Measurements from ENCODE around the gene NANS.
A peak's percentile ranks its signal among the peaks of the same experiment; 100 is the strongest.
"Not testable (repeated sequence)": the region's sequence is repeated elsewhere in the genome, so short reads cannot be mapped to it uniquely, and the experiment has no call there.

Gene NANS

DNA sequence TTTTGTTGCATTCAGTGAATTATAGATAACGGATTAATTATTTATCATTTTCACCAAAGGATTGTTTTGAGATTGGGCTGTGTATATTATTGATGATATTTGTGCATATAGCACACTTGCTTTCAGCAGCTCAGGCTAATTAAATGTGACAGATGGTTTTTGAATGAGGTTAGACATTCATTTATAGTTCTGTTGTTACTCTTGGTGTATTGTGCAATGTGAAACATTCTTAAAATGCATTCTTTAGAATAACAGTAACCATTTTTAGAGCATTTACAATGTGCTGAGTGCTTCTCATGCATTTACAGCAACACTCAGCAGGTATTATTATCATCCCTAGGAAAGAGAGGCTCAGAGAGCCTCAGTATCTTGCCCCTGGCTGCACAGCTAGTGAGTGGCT, 23.8 kb downstream of the NANS start:
- no peak for DNase-seq

DNA sequence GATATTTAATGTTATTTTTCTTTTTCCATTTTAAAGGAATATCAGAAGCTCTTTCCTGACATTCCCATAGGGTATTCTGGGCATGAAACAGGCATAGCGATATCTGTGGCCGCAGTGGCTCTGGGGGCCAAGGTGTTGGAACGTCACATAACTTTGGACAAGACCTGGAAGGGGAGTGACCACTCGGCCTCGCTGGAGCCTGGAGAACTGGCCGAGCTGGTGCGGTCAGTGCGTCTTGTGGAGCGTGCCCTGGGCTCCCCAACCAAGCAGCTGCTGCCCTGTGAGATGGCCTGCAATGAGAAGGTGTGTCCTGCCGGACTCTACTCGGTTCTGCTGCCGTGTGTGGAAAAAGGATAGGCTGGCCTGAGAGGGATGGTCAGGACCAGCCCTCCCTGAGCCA, 24.2 kb downstream of the NANS start:
- no peak for DNase-seq

DNA sequence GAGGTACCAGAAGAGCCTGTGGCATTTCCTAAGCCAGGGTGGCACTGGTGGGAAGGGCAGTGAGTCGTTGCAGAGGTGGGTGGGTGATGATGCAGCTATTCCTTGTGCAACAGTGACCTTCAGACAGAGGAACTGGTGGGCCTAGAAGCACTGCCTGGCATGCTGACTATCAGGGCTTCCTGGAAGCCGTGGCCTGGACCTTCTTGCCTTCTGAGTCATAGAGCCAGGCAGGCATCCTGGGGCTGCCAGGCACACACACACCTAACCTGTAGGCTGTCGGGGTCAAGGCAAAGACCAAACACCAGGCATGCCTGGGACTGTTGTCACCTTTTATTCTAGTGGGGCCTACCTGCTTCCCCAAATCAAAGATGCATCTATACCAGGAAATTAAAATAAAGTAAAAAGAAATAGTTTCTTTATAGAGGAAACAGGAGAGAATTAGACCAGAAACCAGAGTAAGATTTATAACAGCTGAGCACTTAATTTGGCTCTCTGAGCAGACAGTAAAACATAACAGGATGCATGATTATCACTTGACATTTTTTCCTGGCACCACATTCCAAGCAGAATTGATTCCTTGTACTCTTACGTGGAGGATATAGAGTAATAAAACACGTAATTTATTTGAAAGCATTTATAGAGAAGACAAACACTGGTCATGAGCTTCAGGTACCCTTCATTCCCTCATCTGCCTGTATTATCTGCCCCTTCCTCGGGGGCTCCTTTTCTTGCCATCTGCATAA, 25.1 kb downstream of the NANS start:
- DNase-seq: peak in 1 of 2 experiments; percentile 72

DNA sequence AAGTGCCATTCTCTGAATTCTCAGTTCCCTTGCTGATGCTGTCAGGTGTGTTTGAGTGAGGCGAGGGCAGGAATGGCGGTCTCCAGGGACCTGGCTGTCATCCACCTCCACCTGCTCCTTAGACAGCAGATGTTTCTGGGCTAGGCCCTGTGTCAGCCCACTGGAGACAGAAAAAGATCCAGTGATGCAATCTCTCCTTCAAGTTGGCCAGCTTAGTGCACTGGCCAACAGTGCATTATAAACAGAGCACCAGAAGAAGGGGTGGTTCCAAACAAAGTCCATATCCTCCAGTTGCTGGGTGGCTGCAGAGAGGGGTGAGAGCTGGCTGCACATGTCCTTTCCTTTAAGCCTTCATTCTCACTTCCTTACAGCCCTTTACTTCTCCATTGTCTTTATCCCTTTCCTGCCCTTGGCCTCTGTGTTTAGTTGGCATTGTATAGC, 26.5 kb downstream of the NANS start:
- DNase-seq: no peak

DNA sequence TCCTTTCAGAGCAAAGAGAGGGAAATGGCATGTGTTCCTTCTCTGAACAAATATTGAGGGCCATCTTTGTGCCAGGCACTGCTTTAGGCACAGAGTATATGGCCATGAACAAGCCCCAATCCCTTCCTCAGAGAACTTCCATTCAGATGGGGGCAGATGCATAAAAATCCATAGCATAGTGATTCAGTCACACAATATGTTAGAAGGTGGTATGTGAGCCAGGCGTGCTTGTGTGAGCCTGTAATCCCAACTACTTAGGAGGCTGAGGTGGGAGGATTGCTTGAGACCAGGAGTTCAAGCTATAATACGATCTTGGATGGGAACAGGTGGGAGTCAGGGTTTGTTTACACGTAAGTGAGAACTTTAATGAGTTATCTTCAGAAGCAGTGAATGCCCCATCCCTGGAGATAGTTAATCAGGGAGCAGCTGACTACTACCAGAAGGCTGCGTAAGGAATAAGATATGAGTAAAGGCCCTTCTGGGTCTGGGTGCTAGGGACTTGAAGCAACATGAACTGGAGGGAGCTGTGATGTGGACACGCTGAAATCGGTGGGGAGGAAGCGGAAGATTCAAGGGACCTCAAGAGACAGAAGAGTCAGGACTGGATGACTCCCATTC, 27.1 kb downstream of the NANS start:
- DNase-seq: no peak

DNA sequence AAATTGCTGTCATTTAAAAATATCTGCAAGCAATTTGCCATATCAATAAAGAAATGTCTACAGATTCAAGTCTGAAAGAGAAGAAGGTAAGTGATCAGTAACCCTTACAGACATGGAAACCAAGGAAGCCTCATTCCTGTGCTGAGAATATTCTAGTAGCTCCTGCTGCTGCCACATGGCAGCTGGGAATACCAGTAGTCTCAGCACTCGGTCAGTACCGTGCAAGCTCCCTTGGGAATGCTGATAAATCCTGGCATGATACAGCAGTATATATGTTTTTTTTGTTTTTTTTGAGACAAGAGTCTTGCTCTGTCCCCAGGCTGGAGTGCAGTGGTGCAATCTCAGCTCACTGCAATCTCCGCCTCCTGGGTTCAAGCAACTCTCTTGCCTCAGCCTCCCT, 27.9 kb downstream of the NANS start:
- no peak for DNase-seq

DNA sequence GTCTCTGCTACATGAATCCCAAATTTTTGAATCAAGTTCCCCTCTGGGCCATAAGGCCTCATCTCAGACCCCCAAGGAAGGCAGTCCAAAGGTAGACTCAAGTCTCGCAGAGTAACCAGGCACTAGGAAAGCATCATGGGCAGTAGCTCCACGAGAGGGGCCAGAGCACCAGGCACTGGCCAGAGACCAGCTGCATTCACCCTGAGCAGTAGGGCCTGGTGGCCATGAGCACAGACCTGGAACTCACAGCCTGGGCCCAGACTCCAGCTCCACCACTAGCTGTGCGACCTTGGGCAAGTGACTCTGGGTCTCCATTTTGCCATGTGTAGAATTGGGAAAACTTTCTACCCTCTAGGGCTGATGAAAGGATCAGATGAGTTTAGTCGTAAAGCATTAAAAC, 28.5 kb downstream of the NANS start:
- DNase-seq: no peak

DNA sequence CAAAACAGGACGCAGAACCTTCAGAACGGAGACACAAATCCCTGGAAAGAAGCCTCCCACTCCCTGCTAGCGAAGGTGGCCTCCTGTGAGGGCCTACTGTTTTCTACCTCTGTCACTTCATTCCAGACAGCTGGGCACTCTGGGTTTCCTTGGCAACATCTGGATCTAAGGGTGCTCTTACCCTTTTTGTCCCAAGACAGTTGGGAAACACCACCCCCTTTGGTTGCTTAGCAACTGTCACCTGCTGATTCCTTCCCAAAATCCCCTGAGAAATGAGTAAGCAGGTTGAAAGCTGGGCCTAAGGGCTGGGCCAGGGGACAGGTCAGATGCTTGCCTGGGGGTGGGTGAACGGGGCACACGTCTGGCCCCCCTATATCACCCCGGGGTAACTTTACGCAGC, 29.4 kb downstream of the NANS start:
- no peak for DNase-seq

DNA sequence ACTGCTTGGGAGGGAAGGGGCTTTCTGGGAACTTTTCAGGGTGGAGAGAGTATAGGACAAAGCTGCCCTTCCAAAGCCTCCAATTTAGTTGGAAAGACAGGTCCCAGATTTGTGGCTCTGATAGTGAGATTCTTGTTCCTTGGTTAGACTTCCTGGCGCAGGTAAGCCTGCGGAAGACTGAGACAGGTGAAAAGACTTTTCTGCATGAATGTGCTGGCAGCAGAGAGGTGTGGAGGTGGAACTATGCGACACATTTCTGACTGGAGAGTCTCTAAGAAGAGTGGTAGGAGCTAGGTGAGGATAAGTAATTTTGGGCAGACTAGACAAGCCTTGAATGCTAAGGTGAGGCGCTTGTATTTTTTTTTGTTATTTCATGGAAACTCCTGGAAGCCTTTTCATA, 29.9 kb downstream of the NANS start:
- DNase-seq: no peak

DNA sequence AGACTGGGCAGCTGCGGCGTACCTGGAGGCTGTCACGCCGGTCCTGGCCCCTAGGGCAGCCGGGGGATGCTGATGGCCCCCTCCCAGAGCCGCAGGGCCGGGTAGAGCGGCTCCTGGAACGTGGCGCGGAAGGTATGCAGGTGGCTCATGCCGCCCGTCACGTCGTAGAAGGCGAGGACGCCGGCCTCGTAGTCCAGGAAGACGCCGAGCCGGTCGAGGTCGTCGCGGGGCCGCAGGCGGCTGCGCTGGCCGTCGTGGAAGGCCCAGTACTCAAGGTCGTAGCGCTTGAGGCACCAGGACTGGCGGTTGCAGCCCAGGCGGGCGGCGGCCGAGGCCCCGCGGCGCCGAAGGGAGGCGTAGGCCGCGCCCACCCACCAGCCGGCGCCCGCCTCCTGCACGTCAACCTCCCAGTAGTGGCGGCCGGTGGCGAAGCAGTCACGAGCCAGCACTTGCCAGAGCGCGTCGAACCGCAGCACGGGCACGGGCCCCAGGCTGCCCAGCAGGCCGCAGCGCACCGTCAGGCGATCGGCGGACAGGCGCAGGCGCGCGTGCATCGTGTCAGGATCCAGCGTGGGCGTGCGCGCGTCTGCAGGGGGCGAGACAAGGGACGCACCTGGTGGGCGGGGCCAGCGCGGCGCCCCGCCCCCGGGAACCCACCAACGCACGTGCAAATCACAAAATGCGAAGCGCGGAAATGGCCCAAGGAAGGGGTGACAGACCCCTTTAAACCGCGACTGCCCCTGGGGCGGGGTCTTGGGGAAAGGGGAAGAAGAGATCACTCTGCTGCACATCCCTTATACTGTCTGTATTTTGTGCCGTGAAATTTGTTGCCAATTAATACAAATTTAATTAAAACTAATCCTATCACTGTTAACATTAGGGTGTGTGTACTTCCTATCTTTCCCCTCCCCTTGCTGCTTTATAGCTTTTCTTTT, 31.2 kb downstream of the NANS start:
- DNase-seq: peak; percentile 30 to 36

DNA sequence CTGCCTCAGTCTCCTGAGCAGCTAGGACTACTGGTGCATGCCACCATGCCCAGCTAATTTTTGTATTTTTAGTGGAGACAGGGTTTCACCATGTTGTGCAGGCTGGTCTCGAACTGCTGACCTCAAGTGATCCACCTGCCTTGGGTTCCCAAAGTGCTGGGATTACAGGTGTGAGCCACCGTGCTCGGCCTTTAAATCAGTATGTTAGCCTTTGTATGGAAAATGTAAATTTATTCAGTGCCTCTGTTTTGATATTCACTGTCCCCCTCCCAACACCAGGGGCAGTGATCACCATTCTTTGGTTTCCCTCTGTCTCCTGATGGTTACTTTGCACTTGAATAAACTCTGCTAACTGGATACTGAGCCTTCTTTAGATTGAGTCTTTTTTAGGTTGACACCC, 34.1 kb downstream of the NANS start:
- DNase-seq: not testable (repeated sequence)

DNA sequence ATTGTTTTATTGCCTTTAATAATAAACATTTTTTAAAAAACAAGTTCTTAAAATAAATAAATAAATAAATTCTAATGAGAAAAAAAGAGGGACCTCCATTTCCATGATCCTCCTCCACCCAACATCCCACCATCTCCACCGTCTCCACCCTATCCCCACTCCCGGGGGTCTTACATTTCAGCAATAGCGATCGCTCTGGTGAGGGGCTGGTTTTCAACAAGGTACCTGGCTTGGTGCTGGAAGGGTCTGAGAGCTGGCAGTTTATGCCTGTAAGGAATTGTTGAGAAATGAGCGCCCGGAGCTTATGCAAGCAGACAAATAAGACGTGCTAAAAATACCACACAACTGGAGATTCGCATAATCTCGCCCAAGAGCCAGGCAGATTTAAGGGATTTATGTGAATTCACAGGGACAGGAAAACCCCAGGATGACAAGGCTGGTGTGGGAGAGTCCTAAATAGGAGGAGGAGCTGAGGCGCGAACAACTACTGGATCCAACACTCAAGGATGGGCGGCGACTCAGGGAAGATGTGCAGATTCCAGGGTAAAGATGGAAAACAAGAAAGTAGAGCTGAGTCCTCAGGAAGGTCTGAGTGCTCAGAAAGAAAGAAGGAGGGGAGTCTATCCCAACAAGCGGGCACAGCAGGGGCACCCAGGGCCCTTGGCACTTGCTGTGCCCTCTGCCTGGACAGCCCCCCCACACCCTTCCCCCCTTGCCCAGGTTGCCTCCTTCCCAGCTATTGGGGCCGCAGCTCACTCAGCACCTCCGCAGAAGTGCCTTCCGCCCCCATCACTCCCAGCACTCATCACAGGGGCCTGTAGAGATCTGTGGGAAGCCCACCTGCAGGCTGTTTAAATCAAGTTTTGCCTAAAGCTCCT, 35.4 kb downstream of the NANS start:
- DNase-seq: no peak

DNA sequence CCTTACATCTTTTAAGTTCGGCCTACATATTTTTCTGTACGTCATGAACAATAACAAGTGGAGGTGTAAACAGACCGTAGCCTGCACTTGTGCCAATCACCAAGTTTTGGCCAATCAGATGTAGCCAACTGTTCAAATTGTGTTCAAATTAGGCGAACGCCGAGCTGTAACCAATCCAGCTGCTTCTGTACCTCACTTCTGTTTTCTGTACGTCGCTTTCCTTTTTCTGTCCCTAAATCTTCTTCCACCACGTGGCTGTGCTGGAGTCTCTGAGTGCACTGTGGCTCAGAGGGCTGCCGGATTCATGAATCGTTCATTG, 36.0 kb downstream of the NANS start:
- no peak for DNase-seq

DNA sequence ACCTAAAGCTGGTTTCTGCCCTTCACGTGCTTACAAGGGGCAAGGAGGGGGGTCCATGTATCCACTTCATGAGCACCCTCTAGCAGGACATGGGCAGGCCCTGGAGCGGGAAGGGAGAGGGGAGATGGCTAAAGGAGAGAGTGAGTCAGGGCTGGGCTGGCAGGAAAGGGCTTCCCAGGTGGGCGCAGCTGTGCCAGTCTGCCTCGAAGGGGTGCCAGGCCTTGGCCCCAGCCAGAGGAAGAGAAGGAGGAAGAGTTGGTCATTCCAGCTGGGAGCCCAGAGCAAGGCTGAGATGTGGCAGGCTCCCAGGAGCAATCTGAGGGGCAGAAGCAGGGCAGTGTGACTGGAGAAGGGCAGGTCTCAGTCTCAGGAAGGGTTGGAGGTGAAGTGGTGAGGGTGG, 37.8 kb downstream of the NANS start:
- DNase-seq: no peak

DNA sequence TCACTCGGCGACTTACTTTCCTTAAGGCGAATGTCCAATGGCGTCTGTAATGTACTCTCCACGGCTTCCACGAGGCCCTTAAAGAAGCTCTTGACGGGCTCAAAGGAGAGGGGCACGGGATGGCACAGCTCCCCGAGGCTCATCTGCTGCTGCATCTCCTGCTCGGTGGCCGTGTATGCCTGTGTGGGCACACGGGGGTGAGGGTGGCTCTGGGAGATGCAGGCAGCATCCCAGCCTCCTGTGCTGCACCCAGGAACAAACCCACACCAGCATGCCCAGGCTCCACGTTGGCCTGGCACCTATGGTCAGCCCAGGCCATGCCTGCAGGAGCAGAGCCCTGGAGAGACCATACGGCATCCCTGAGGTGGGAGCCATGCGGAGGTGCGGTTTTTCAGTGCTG, 38.3 kb downstream of the NANS start:
- DNase-seq: no peak

DNA sequence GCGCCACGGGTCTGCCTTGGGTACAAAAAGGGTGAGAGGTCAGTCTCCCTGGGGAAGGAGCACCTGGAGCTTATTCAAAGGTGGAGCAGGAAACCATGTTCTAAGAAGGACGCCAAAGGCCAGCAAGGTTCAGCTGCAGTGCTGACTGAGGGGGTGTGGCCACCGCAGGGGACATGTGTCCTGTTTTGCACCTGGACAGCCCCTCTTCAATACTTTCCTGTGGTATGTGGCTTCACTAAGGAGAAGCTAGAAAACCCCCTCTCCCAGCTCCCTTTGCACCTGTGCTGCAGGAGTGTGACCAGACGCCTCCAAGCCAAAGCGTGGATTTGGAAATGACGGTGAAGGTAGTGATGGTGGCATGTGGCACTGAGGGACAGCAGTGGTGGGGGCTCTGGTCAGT, 38.9 kb downstream of the NANS start:
- no peak for DNase-seq

DNA sequence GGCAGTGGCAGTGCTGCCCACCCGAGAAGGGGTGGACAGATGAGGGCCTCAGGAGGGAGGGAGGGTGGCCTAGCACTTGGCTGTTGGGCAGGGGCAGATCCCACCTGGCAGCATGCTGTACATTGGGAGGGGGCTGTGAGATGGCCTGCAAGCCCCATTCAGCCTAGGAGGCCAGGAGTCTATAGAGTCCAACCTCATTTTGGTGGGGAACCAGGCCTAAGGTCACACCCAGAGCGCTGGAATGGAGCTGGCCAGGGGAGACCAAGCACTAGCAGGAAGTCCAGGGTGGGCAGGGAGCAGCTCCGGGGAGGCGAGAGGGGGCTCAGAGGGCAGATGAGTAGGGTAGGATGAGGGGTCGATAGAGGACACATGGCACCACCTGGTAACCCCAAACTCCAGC, 39.6 kb downstream of the NANS start:
- no peak for DNase-seq

DNA sequence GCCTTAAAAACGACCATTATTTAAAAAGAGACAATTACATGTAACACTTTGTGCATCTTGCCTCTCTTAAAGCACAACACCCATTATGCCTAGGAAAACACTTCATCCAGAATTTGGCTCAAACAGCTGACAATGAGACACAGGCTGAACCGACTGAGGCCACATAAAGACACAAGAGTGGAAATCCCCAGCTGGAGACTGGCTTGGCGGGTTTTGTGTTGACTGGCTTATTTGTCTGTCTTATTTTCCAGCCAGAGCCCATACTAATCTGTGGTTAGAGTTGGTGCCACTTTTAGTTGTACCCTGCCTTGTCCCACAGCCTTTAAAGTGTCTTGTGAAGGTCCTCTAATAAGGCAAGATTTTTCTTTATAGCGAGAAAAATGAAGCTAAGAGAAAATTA, 41.3 kb downstream of the NANS start:
- DNase-seq: peak in 1 of 2 experiments; percentile 41

DNA sequence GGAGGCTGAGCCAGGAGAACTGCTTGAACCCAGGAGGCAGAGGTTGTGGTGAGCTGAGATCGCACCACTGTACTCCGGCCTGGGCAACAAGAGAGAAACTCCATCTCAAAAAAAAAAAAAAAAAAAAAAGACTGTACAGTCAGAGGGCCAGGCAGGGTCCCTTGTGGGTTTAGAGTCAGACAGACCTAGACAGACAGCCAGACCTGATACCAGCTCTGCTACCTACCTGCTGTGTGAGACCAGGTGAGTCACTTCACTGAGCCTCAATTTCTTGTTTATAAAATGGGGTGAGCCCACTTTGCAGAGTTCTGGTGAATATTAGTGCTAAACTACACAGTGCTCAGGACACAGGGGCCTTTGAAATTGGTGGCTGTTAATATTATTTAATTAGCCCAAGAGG, 42.8 kb downstream of the NANS start:
- no peak for DNase-seq

DNA sequence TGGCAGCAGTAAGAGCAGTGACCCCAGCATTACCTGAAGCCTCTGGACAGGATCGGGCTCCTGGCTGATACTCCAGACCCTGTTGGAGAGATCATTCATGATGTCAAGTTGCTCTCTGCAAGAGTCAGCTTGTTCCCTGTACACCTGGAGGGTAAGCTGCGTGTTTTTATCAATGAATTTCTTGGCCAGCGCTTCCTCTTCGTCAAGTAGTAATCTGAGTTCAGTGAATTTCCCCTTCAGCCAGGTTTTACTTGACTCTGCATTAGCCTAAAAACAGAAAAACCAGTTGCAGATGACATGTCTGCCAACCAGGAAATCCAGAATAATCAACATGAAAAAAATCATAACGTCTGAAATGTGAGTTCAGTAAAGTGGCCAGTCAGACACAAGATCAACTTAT, 43.4 kb downstream of the NANS start:
- DNase-seq: no peak

DNA sequence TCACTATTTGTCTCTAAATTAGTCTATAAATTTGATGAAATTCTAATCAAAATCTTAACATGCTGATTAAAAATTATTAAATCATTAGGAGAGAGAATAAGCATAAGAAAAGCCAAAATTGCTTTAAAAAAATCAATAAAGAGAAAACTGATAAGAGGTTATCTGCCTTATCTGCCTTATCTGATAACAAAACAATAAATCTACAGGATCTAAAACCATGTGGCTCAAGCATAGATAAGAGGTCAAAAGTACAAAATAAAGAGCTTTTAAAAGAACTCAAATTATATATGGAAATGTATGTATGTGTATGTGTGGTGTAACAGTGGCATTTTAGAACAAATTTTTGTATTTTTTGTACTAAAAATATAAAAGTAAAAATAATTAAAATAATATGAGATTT, 43.9 kb downstream of the NANS start:
- DNase-seq: no peak

DNA sequence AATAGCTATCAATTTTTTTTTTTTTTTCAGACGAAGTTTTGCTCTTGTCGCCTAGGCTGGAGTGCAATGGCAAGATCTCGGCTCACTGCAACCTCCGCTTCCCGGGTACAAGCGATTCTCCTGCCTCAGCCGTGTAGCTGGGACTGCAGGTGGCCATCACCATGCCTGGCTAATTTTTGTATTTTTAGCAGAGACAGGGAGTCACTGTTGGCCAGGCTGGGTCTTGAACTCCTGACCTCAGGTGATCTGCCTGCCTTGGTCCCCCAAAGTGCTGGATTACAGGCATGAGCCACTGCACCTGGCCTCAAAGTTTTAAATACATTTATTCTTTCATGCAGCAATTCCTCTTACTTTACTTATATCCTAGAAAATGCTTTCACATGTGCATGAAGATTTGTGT, 44.9 kb downstream of the NANS start:
- no peak for DNase-seq

DNA sequence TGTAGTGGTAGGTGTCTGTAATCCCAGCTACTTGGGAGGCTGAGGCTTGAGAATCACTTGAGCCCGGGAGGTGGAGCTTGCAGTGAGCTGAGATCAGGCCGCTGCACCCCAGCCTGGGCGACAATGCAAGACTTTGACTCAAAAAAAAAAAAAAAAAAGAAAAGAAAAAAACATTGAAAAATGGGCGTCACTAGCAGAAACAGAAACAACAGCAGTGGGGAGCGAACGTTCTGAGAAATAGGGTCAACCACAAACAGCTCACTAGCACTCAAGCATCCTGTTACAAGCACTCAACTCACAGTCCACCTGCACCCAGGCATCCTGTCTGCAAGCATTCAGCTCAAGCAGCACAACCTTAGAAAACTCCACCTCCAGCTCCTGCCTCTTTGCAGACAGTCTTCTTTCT, 45.3 kb downstream of the NANS start:
- DNase-seq: peak; percentile 54 to 77
